Panc1 (cell line): ENCODE data around the gene NGF. TPM values are rescaled to one million over a fixed set of nuclear protein-coding genes. Genes with fewer than 3 reads are reported as not detected.

Source experiments
- ATAC-seq: fragments of 200-7000 bp; cut with Tn5 transposase; 2 replicates; pipeline ENCODE4 v1.9.1; 2020; ENCODE audit warnings: mild to moderate bottlenecking, moderate library complexity
- BruUV-seq: library from RNA; stranded (reverse); fragments of 400-500 nt; replicated peaks from 2 replicates; lab custom pipeline; 2021; lab: Mats Ljungman, UMichigan
- CTCF ChIA-PET: fragments of 300-600 bp; sonication (Branson Sonifier 250); formaldehyde crosslinking; loops from one replicate; lab custom pipeline; 2022; ENCODE audit warnings: antibody characterized with exemption; lab: Charles Lee
- POLR2A ChIA-PET: fragments of 300-600 bp; sonication (Branson Sonifier 250); formaldehyde crosslinking; loops from one replicate; lab custom pipeline; 2022; ENCODE audit warnings: antibody characterized with exemption; lab: Charles Lee
- DNase-seq: peaks from one replicate; pipeline ENCODE4 v3.0.0-alpha.2; 2010; ENCODE audit warnings: low read depth, low spot score
- H3K27ac ChIP-seq: 2 replicates; pipeline ENCODE4 v1.5.1; 2011; ENCODE audit warnings: mild to moderate bottlenecking, low read length, inconsistent platforms
- H3K27me3 ChIP-seq: fragments of 200-500 bp; sonication (Bioruptor generic); 2 replicates; pipeline ENCODE4 v1.6.0; 2014; ENCODE audit warnings: low read length, inconsistent platforms; ENCODE audit not compliant: control insufficient read depth, insufficient read depth
- H3K36me3 ChIP-seq: fragments of 200-500 bp; sonication (Bioruptor generic); 2 replicates; pipeline ENCODE4 v1.5.1; 2014; ENCODE audit warnings: inconsistent platforms, mild to moderate bottlenecking, low read length, moderate library complexity; ENCODE audit not compliant: control insufficient read depth, insufficient read depth
- H3K4me1 ChIP-seq: 2 replicates; pipeline ENCODE4 v1.5.1; 2011; ENCODE audit warnings: inconsistent platforms, mild to moderate bottlenecking, low read length, moderate library complexity; ENCODE audit not compliant: control insufficient read depth, insufficient read depth
- H3K4me3 ChIP-seq, 2 experiments: 2 replicates each; pipeline ENCODE4 v1.5.1; 2011 to 2012; ENCODE audit warnings: low read depth in 2 of 2, low read length in 2 of 2, mild to moderate bottlenecking in 2 of 2, inconsistent platforms in 1 of 2, moderate library complexity in 1 of 2
- H3K9me3 ChIP-seq: fragments of 200-500 bp; sonication (Bioruptor generic); 2 replicates; pipeline ENCODE4 v1.5.1; 2014; ENCODE audit warnings: low read depth, mild to moderate bottlenecking, inconsistent platforms, low read length, moderate library complexity; ENCODE audit not compliant: control insufficient read depth, insufficient read depth
- POLR2AphosphoS5 ChIP-seq: IDR thresholded peaks from 2 replicates; pipeline ENCODE4 v1.6.1; 2012; ENCODE audit warnings: mild to moderate bottlenecking, low read depth, low read length, moderate library complexity
- SIN3A ChIP-seq: IDR thresholded peaks from 2 replicates; pipeline ENCODE4 v1.6.1; 2012; ENCODE audit warnings: low read depth, mild to moderate bottlenecking, low read length, moderate library complexity, borderline replicate concordance; ENCODE audit not compliant: insufficient read depth
- TCF7L2 ChIP-seq: IDR thresholded peaks from 2 replicates; pipeline ENCODE4 v1.6.1; 2011; ENCODE audit warnings: mild to moderate bottlenecking, low read depth, low read length, inconsistent platforms
- in situ Hi-C: cut with HindIII; loops from 2 replicates; pipeline ENCODE4 v1.10.0; 2016; ENCODE audit warnings: low sequenced_read_pairs, low pct_unique_long_range_greater_than_20kb
- intact Hi-C: fragments of 100-400 bp; cut with micrococcal nuclease; formaldehyde crosslinking; loops from one replicate; pipeline ENCODE4 v1.10.0; 2022; ENCODE audit not compliant: unreplicated experiment
- total RNA-seq: library from RNA; stranded (reverse); gene quantifications from one replicate; pipeline ENCODE4 v1.2.1, GENCODE V29; 2021; ENCODE audit not compliant: unreplicated experiment
- TF ChIP-seq, protein P1 (sequence below): fragments of 450-650 bp; IDR thresholded peaks from 2 replicates; pipeline ENCODE4 v1.5.1; 2017; ENCODE audit warnings: mild to moderate bottlenecking
- TF ChIP-seq, protein P2 (sequence below), 2 experiments: IDR thresholded peaks; 2 replicates each; pipeline ENCODE4 v1.6.1; 2011 to 2012; ENCODE audit warnings: low read depth in 2 of 2, control low read depth in 1 of 2, low read length in 1 of 2, mild to moderate bottlenecking in 1 of 2, moderate library complexity in 1 of 2; ENCODE audit not compliant: insufficient read depth in 1 of 2

NGF gene
- total RNA-seq, 1 experiment from 2014 or later, result not detected

DNA sequence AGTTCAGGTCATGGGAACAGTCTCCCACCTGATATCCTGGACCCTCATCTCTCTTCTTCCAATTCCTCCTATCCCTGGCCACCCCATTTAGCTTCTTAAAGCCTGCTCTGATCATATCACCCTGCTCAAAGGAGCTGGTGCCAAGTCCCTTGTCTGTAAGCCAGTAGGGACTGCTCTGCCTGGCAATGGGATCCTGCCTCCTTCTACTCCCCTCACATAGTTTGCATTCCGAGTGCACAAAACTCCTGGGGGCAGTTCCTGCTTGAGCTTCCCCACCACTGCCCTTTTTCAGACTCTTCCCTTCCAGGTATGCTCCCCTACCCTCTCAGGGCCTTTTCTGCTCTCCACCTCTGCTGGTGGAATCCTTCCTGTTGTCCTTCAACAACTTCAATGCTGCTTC, 48.1 kb downstream of the NGF start:
- Histone ChIP-seq H3K27me3 (no peaks in the 10 kb centered on the region), H3K27ac (no peak overlapping the region), H3K4me1 (no peaks in the 10 kb centered on the region), H3K4me3 (no peak overlapping the region), H3K9me3 (no peaks in the 10 kb centered on the region), H3K36me3 (no peaks in the 10 kb centered on the region)
- ChIA-PET POLR2A (no interaction called here), CTCF (no interaction called here)
- DNase-seq (no peak), ATAC-seq (no peak)
- intact Hi-C loops, result no loop called here
- in situ Hi-C loops, result no loop called here
- BruUV-seq, result no TSS peak
- TF ChIP-seq POLR2AphosphoS5 (no peak), TCF7L2 (no peak), SIN3A (no peak)
- TF ChIP-seq, protein P1, sequence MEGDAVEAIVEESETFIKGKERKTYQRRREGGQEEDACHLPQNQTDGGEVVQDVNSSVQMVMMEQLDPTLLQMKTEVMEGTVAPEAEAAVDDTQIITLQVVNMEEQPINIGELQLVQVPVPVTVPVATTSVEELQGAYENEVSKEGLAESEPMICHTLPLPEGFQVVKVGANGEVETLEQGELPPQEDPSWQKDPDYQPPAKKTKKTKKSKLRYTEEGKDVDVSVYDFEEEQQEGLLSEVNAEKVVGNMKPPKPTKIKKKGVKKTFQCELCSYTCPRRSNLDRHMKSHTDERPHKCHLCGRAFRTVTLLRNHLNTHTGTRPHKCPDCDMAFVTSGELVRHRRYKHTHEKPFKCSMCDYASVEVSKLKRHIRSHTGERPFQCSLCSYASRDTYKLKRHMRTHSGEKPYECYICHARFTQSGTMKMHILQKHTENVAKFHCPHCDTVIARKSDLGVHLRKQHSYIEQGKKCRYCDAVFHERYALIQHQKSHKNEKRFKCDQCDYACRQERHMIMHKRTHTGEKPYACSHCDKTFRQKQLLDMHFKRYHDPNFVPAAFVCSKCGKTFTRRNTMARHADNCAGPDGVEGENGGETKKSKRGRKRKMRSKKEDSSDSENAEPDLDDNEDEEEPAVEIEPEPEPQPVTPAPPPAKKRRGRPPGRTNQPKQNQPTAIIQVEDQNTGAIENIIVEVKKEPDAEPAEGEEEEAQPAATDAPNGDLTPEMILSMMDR, result no peak
- TF ChIP-seq, protein P2, sequence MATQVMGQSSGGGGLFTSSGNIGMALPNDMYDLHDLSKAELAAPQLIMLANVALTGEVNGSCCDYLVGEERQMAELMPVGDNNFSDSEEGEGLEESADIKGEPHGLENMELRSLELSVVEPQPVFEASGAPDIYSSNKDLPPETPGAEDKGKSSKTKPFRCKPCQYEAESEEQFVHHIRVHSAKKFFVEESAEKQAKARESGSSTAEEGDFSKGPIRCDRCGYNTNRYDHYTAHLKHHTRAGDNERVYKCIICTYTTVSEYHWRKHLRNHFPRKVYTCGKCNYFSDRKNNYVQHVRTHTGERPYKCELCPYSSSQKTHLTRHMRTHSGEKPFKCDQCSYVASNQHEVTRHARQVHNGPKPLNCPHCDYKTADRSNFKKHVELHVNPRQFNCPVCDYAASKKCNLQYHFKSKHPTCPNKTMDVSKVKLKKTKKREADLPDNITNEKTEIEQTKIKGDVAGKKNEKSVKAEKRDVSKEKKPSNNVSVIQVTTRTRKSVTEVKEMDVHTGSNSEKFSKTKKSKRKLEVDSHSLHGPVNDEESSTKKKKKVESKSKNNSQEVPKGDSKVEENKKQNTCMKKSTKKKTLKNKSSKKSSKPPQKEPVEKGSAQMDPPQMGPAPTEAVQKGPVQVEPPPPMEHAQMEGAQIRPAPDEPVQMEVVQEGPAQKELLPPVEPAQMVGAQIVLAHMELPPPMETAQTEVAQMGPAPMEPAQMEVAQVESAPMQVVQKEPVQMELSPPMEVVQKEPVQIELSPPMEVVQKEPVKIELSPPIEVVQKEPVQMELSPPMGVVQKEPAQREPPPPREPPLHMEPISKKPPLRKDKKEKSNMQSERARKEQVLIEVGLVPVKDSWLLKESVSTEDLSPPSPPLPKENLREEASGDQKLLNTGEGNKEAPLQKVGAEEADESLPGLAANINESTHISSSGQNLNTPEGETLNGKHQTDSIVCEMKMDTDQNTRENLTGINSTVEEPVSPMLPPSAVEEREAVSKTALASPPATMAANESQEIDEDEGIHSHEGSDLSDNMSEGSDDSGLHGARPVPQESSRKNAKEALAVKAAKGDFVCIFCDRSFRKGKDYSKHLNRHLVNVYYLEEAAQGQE (IDR thresholded peaks at IDR 0.05; ENCODE audit: insufficient read depth in 1 of 2, low read depth in 2 of 2, low read length in 1 of 2), result no peak

DNA sequence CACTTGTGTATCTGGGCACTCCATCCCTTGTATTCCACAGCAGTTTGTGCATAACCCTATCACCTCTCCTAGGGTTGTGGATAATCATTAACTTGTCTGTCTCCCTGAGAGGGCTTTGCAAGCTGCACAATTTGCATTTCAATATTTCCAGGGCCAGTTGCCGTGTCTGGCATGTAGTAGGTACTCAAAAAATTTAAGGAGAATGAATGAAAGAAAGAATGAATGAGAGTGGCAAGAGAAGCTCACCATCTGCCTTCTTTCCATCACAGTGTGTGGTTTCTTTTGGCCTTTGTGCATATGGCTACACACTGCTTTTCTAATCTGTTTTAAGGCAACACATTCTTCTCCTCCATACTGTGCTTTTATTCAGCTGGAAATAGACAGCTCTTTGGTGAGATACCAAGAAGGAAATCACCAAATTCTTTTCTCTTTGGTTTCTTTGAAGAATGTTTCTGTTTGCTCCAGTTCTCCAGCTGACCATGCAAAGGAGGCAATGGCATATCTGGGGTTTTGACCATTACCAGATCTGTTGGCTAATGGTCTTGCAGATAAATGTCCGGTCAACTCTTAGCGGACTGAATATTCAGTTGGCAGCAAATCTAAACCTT, 49.4 kb downstream of the NGF start:
- ATAC-seq (no peak), DNase-seq (no peak)
- intact Hi-C loops (no loop called here), in situ Hi-C loops (no loop called here)
- Histone ChIP-seq H3K4me1 (no peaks in the 10 kb centered on the region), H3K27ac (no peak overlapping the region), H3K9me3 (no peaks in the 10 kb centered on the region), H3K27me3 (no peaks in the 10 kb centered on the region), H3K4me3 (no peak overlapping the region), H3K36me3 (no peaks in the 10 kb centered on the region)
- TF ChIP-seq SIN3A (no peak), POLR2AphosphoS5 (no peak), TCF7L2 (no peak)
- TF ChIP-seq, protein P1, result no peak
- TF ChIP-seq, protein P2 (IDR thresholded peaks at IDR 0.05; ENCODE audit: insufficient read depth in 1 of 2, low read depth in 2 of 2, low read length in 1 of 2), result no peak
- BruUV-seq, result no TSS peak
- POLR2A ChIA-PET, result no interaction called here
- CTCF ChIA-PET, result no interaction called here
